Progenitor cell of endocrine pancreas (in vitro differentiated cells): Measurements from ENCODE around the gene ZNHIT2. TPM values are rescaled to one million over a fixed set of nuclear protein-coding genes. Genes with fewer than 3 reads are reported as not detected.

Experiments
- DNase-seq: peaks from one replicate; pipeline ENCODE4 v3.0.0; 2021; ENCODE audit warnings: low spot score; ENCODE audit not compliant: unreplicated experiment
- H3K27ac Mint-ChIP-seq: 2 replicates; pipeline ENCODE4 v1.8.0; 2021; ENCODE audit warnings: mild to moderate bottlenecking, moderate library complexity, mixed read lengths
- H3K27me3 Mint-ChIP-seq: 2 replicates; pipeline ENCODE4 v1.8.0; 2021; ENCODE audit warnings: mixed read lengths
- H3K36me3 Mint-ChIP-seq: 2 replicates; pipeline ENCODE4 v1.8.0; 2022; ENCODE audit warnings: mixed read lengths; ENCODE audit not compliant: insufficient read depth
- H3K4me1 Mint-ChIP-seq: 2 replicates; pipeline ENCODE4 v1.8.0; 2021; ENCODE audit warnings: low read depth, mixed read lengths
- H3K4me3 Mint-ChIP-seq: 2 replicates; pipeline ENCODE4 v1.8.0; 2021; ENCODE audit warnings: low read depth, mild to moderate bottlenecking, moderate library complexity, mixed read lengths
- H3K9me3 Mint-ChIP-seq: 2 replicates; pipeline ENCODE4 v1.8.0; 2021; ENCODE audit warnings: low read depth, mixed read lengths
- total RNA-seq: library from RNA; stranded (reverse); gene quantifications from 2 replicates; pipeline ENCODE4 v1.2.1, GENCODE V29; 2021
- TF ChIP-seq, protein P1 (sequence below): fragments of 200-600 bp; sonication (generic); IDR thresholded peaks from one replicate; pipeline ENCODE4 v1.5.0; 2021; ENCODE audit warnings: antibody characterized with exemption, mild to moderate bottlenecking; ENCODE audit not compliant: unreplicated experiment

ZNHIT2 gene
- total RNA-seq, 1 donor from 2014 or later: 11.8 TPM

DNA sequence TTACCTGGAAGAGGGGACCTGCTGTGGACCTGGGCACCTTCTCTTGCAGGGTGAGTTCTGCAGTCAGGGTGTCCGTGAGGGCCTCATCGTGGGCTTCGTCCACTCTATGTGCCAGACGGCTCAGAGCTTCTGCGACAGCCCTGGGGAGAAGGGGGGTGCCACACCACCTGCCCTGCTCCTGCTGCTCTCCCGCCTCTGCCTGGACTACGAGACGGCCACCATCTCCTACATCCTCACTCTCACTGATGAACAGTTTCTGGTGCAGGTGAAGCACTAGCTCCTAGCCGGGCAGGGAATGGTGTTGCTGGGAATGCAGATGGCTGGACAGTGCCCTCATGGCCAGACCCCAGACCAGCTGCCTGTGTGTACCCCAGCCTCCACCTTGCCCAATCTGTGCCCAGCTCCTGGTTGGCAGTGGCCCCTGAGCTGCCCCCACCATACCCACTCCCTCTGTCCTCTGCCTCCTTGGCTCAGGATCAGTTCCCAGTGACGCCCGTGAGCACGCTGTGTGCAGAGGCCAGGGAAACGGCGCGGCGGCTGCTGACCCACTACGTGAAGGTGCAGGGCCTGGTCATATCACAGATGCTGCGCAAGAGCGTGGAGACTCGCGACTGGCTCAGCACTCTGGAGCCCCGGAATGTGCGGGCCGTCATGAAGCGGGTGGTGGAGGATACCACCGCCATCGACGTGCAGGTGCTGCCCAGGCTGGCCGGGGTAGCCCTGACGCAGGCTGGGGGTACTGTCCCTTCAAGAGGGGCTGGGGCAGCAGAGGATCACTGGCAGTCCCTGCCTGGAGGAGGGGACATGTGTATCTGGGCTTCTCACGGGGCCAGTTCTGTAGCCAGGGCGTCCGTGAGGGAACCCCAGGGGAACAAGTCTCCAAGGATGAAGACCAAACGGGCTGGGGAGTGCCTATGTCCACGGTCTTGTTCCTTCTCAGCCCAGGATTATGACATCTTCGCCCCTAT is 8.0 kb downstream of the ZNHIT2 start:
- Mint-ChIP-seq H3K4me1 (peaks cover 9% of the 10 kb centered on the region), H3K27ac (no peak overlapping the region), H3K4me3 (no peak overlapping the region), H3K9me3 (no peaks in the 10 kb centered on the region), H3K36me3 (peaks cover 2% of the 10 kb centered on the region), H3K27me3 (no peaks in the 10 kb centered on the region)
- TF ChIP-seq, protein P1, sequence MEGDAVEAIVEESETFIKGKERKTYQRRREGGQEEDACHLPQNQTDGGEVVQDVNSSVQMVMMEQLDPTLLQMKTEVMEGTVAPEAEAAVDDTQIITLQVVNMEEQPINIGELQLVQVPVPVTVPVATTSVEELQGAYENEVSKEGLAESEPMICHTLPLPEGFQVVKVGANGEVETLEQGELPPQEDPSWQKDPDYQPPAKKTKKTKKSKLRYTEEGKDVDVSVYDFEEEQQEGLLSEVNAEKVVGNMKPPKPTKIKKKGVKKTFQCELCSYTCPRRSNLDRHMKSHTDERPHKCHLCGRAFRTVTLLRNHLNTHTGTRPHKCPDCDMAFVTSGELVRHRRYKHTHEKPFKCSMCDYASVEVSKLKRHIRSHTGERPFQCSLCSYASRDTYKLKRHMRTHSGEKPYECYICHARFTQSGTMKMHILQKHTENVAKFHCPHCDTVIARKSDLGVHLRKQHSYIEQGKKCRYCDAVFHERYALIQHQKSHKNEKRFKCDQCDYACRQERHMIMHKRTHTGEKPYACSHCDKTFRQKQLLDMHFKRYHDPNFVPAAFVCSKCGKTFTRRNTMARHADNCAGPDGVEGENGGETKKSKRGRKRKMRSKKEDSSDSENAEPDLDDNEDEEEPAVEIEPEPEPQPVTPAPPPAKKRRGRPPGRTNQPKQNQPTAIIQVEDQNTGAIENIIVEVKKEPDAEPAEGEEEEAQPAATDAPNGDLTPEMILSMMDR: no peak
- no peak for DNase-seq

DNA sequence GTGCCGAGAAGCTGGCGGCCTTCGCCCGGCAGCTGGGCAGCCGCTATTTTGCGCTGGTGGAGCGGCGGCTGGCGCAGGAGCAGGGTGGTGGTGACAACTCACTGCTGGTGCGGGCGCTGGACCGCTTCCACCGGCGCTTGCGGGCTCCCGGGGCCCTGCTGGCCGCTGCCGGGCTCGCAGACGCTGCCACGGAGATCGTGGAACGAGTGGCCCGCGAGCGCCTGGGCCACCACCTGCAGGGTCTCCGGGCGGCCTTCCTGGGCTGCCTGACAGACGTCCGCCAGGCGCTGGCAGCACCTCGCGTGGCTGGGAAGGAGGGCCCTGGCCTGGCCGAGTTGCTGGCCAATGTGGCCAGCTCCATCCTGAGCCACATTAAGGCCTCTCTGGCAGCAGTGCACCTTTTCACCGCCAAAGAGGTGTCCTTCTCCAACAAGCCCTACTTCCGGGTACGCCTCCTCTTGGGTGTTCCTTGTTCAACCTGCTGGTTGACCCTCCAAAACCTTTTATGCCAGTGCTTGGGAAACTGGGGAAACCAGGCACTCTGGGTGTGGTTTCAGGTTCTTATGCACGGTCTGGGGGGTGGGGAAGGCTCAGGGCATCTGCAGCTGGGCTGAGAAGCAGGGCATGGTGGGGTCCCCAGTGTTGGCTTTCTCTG is 8.9 kb downstream of the ZNHIT2 start:
- no peak for DNase-seq
- Mint-ChIP-seq H3K4me1 (peaks cover 8% of the 10 kb centered on the region), H3K27ac (no peak overlapping the region), H3K4me3 (no peak overlapping the region), H3K9me3 (no peaks in the 10 kb centered on the region), H3K27me3 (no peaks in the 10 kb centered on the region), H3K36me3 (peaks cover 2% of the 10 kb centered on the region)
- TF ChIP-seq, protein P1: no peak

GRCh38 chr11:65107751-65108468 is 9.6 kb downstream of the ZNHIT2 start:
- TF ChIP-seq, protein P1: no peak
- Mint-ChIP-seq H3K9me3 (no peaks in the 10 kb centered on the region), H3K27ac (no peak overlapping the region), H3K36me3 (peaks cover 2% of the 10 kb centered on the region), H3K4me3 (no peak overlapping the region), H3K4me1 (peaks cover 2% of the 10 kb centered on the region), H3K27me3 (no peaks in the 10 kb centered on the region)
- no peak for DNase-seq

DNA sequence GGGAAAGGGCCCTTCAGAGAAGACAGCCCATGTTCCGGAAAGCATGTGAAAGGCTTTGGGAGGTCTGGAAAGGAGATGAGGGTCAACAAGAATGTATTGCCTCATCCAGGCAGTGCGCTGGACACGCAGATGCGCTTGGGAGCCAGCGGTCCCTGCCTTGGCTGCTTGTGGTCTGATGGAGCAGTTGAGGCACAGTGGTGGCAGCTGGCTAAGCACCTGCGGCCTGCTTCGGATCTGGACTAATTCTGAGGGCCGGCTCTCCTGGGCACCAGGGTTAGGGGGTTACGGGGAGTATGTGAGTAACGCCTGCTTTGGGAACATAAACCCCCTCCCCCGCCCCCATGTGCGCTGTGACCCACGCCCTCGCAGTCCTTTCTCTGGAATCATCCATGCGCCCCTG is 10.4 kb downstream of the ZNHIT2 start:
- H3K4me1 Mint-ChIP-seq: peaks cover 1% of the 10 kb centered on the region
- no peaks in the 10 kb centered on the region for H3K27me3 Mint-ChIP-seq
- H3K4me3 Mint-ChIP-seq: no peak overlapping the region
- no peaks in the 10 kb centered on the region for H3K9me3 Mint-ChIP-seq
- TF ChIP-seq, protein P1: no peak
- DNase-seq: no peak
- H3K27ac Mint-ChIP-seq: no peak overlapping the region
- H3K36me3 Mint-ChIP-seq: peaks cover 2% of the 10 kb centered on the region

DNA sequence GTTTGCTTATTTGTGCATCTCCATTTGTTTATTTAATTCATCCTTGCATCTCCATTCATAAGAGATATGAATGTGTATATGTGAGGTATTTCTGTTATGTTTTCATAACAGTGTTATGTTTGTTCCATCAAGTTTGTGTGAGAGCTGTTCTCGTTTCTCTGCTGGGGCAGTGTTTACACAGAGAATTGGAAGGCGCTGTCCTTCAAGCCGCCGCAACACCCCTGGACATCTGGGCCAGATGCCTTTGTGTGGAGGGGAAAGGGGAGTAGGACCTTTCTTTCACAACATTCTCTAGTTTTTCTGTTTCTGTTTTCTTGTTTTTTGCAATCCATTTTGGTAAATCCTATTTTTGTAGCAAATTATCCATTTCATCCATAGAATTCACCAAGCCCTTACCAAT is 12.9 kb downstream of the ZNHIT2 start:
- TF ChIP-seq, protein P1: no peak
- Mint-ChIP-seq H3K36me3 (peaks cover 2% of the 10 kb centered on the region), H3K9me3 (no peaks in the 10 kb centered on the region), H3K4me3 (no peak overlapping the region), H3K27ac (no peak overlapping the region), H3K27me3 (no peaks in the 10 kb centered on the region), H3K4me1 (no peaks in the 10 kb centered on the region)
- no peak for DNase-seq
